Esophagus squamous epithelium (tissue), 4 donors: ENCODE data around the gene KLHL42.

Experiments used
- POLR2A ChIP-seq, 4 donors: fragments of 450-650 bp; IDR thresholded peaks; one replicate each; pipeline ENCODE4 v1.6.1; 2017; ENCODE audit warnings: antibody characterized with exemption in 4 of 4, mild to moderate bottlenecking in 4 of 4, moderate library complexity in 3 of 4
- TF ChIP-seq, protein P1 (sequence below), 6 experiments: fragments of 450-650 bp in 4 of 6; fragments of 200-600 bp in 2 of 6; sonication (generic) in 2 of 6; IDR thresholded peaks; one replicate each; pipeline ENCODE4 v1.5.1; 2016 to 2019; ENCODE audit warnings: antibody characterized with exemption in 6 of 6, mild to moderate bottlenecking in 4 of 6, moderate library complexity in 4 of 6

DNA sequence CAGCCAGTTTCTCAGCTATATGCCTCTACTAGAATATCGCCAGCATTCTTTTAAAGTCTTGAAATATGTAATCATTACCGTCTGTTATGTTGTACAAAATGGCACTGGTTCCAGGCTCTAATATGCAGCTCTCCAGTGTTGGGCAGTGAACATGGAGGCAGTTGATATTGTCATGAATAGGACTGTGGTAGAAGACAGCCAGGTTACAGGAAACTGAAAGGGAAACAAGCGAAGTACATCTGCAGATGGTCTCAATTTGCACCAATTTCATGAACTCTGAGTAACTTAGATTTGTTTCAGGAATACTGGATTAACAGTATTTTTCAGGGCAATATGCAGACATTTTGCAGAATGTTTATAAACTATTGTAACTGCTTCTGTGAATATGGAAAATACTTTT is 13.4 kb upstream of the KLHL42 start:
- TF ChIP-seq, protein P1, sequence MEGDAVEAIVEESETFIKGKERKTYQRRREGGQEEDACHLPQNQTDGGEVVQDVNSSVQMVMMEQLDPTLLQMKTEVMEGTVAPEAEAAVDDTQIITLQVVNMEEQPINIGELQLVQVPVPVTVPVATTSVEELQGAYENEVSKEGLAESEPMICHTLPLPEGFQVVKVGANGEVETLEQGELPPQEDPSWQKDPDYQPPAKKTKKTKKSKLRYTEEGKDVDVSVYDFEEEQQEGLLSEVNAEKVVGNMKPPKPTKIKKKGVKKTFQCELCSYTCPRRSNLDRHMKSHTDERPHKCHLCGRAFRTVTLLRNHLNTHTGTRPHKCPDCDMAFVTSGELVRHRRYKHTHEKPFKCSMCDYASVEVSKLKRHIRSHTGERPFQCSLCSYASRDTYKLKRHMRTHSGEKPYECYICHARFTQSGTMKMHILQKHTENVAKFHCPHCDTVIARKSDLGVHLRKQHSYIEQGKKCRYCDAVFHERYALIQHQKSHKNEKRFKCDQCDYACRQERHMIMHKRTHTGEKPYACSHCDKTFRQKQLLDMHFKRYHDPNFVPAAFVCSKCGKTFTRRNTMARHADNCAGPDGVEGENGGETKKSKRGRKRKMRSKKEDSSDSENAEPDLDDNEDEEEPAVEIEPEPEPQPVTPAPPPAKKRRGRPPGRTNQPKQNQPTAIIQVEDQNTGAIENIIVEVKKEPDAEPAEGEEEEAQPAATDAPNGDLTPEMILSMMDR (IDR thresholded peaks at IDR 0.05), result no peak
- no peak for TF ChIP-seq POLR2A (IDR thresholded peaks at IDR 0.05)
